ENCODE results near the gene SUSD1.

GRCh38 chr9:112011051-112011620, 164.0 kb downstream of the SUSD1 start:
- TF ChIP-seq EZH2 (IDR thresholded peaks at IDR 0.05) (no peak), POLR2AphosphoS5 (IDR thresholded peaks at IDR 0.05; ENCODE audit: borderline replicate concordance, low read depth, low read length) (no peak)
